ENCODE results near the gene ANKUB1. TPM values are rescaled to one million over a fixed set of nuclear protein-coding genes. Genes with fewer than 3 reads are reported as not detected.

Gene ANKUB1
- total and polyA plus RNA-seq, 12 donors = not detected

DNA sequence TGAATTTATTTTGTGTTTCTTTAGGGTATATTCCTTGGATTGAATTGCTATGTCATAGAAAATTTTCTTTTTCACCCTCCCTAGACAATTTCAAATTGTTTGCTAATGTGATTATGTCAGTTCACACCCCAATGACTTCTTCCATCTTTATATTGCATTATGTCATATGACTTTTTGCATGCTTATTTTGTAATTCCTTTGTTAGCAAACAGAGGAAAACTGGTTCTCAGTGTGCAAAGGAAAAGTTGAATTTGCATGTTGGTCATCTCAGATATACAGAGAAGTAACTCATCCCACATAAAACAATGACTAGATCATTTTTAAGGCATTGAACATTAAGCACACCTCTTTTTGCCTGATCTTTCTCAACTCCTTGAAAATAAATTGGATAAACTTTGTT is 17.3 kb upstream of the ANKUB1 start:
- TF ChIP-seq POLR2A (IDR thresholded peaks at IDR 0.05) (no peak), CTCF (IDR thresholded peaks at IDR 0.05) (no peak)
- Histone ChIP-seq H3K4me1 (replicated peaks in 1 of 2) (peaks cover 8 to 19% of the 10 kb centered on the region in 2 donors), H3K27me3 (no peaks in the 10 kb centered on the region), H3K27ac (no peak overlapping the region), H3K9me3 (replicated peaks in 1 of 3) (no peaks in the 10 kb centered on the region), H3K36me3 (replicated peaks in 1 of 2) (no peaks in the 10 kb centered on the region), H3K4me3 (no peak overlapping the region)
- DNase-seq = no peak
- intact Hi-C loops (cut with DNase I) = loop anchor here in 1 of 2 donors (5.0 kb wide), 1 partner anchor 37 kb away; no protein-coding TSS in a partner anchor

DNA sequence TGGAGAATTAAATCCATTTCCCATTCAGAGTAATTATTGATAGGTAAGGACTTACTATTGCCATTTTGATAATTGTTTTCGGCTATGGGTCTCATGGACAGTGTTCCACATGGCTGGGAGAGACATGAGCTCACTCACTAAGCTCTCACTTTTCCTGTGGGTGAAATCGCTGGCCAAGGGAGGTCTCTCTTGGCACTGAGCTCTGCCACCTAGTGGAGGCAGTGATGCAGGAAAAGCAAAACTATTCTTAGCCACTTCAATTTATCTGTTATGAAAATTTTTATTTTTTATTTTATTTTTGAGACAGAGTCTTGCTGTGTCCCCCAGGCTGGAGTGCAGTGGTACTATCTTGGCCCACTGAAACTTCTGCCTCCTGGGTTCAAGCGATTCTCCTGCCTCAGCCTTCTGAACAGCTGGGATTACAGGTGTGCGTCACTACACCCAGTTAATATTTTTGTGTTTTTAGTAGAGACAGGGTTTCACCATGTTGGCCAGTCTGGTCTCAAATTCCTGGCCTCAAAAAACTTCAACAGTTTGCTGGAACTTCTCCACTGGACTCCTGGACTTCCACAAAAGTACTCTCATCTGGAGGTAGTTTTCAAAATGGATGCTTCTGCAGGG is 16.0 kb upstream of the ANKUB1 start:
- intact Hi-C loops (cut with DNase I) = loop anchor here in 1 of 2 donors (5.0 kb wide), 1 partner anchor 36 kb away; no protein-coding TSS in a partner anchor
- DNase-seq = peak; percentile 69 to 89 (median 76)
- Histone ChIP-seq H3K9me3 (replicated peaks in 1 of 3) (no peaks in the 10 kb centered on the region), H3K4me1 (replicated peaks in 1 of 2) (peaks cover 0 to 10% of the 10 kb centered on the region in 2 donors), H3K27ac (no peak overlapping the region), H3K36me3 (replicated peaks in 1 of 2) (no peaks in the 10 kb centered on the region), H3K27me3 (no peaks in the 10 kb centered on the region), H3K4me3 (no peak overlapping the region)
- 26 to 29% (median 27%) methylated on average over 4 of the region's 4 CpGs for WGBS, 4 donors
- TF ChIP-seq CTCF (IDR thresholded peaks at IDR 0.05) (peak; percentile 69 to 90 (median 74)), POLR2A (IDR thresholded peaks at IDR 0.05) (no peak)

DNA sequence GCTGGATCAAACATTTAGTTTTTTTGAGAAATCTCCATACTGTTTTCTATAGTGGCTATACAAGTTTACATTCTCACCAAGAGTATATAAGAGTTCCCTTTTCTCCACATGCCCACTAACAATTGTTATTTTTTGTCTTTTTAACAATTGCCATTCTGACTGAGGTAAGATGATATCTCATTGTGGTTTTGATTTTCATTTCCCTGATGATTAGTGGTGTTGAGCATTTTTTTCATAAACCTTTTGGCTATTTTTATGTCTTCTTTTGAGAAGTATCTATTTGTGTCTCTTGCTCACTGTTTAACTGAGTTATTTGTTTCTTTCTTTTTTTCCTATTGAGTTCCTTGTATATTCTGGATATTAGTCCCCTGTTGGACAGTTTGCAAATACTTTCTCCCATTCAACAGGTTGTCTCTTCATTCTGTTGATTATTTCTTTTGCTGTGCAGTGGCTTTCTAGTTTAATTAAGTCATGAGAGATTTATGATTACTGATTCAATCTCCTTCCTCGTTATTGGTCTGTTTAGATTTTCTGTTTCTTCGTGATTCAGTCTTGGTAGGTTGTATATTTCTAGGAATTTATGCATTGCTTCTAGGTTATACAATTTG is 13.9 kb upstream of the ANKUB1 start:
- Histone ChIP-seq H3K27ac (no peak overlapping the region), H3K4me1 (replicated peaks in 1 of 2) (peaks cover 0 to 4% of the 10 kb centered on the region in 2 donors), H3K9me3 (replicated peaks in 1 of 3) (no peaks in the 10 kb centered on the region), H3K4me3 (no peak overlapping the region), H3K36me3 (replicated peaks in 1 of 2) (no peaks in the 10 kb centered on the region), H3K27me3 (no peaks in the 10 kb centered on the region)
- TF ChIP-seq POLR2A (IDR thresholded peaks at IDR 0.05) = no peak
- TF ChIP-seq CTCF (IDR thresholded peaks at IDR 0.05) = no peak
- intact Hi-C loops (cut with DNase I) = loop anchor here in 1 of 2 donors (5.0 kb wide), 1 partner anchor 34 kb away; no protein-coding TSS in a partner anchor
- no peak for DNase-seq
- 50 to 60% (median 59%) methylated on average over 2 of the region's 2 CpGs for WGBS, 4 donors

DNA sequence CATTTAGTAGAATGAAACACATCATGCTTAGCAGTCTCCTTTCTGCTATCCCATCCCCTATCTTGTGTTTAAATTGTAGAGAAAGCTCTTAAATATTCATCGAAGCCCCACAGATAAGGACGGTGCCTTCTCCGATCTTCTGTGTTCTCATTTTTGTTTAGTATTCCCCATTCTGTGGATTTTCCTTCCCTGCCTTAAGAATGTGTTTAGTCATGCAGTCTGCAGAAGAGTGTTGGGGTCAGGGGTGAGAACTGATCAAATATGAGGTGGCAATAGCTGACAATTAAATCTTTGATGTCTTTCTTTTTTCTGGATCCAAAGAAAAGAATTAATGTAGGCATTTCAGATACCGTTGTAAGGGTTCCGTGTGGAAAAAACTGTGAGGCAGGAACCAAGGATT is 9.3 kb upstream of the ANKUB1 start:
- no peak overlapping the region for H3K27ac ChIP-seq
- no peak overlapping the region for H3K4me3 ChIP-seq
- no peaks in the 10 kb centered on the region for H3K4me1 ChIP-seq (replicated peaks in 1 of 2)
- no peak for DNase-seq
- no peaks in the 10 kb centered on the region for H3K9me3 ChIP-seq (replicated peaks in 1 of 3)
- intact Hi-C loops (cut with DNase I) = no loop called here
- WGBS, 4 donors = 70 to 72% (median 71%) methylated on average over 5 of the region's 5 CpGs
- TF ChIP-seq POLR2A (IDR thresholded peaks at IDR 0.05) (no peak), CTCF (IDR thresholded peaks at IDR 0.05) (no peak)
- no peaks in the 10 kb centered on the region for H3K27me3 ChIP-seq
- no peaks in the 10 kb centered on the region for H3K36me3 ChIP-seq (replicated peaks in 1 of 2)
